ENCODE measurements around the gene FXYD6. TPM values are rescaled to one million over a fixed set of nuclear protein-coding genes. Genes with fewer than 3 reads are reported as not detected.

FXYD6 gene
- total and polyA plus RNA-seq, 9 donors: 119 to 445 (median 264) TPM

GRCh38 chr11:117831661-117832415 is 44.6 kb downstream of the FXYD6 start:
- Histone ChIP-seq H3K36me3 (no peaks in the 10 kb centered on the region), H3K27ac (no peak overlapping the region), H3K4me1 (ENCODE audit: insufficient read depth) (peaks cover 11% of the 10 kb centered on the region), H3K27me3 (no peaks in the 10 kb centered on the region), H3K4me3 (no peak overlapping the region), H3K9me3 (no peaks in the 10 kb centered on the region)
- DNase-seq: peak in 3 of 5 donors; percentile 11 to 32 (median 18)
- WGBS, 3 donors: 75 to 93% (median 78%) methylated on average over 5 to 7 of the region's 7 CpGs
- TF ChIP-seq CTCF (IDR thresholded peaks at IDR 0.05): no peak
- TF ChIP-seq POLR2A (IDR thresholded peaks at IDR 0.05): no peak
- TF ChIP-seq EP300 (IDR thresholded peaks at IDR 0.05): no peak
- intact Hi-C loops (cut with DNase I): no loop called here

GRCh38 chr11:117830674-117831351 is 45.6 kb downstream of the FXYD6 start:
- H3K4me1 ChIP-seq (ENCODE audit: insufficient read depth): peaks cover 11% of the 10 kb centered on the region
- WGBS, 3 donors: 54 to 60% (median 58%) methylated on average over 5 to 6 of the region's 6 CpGs
- no peaks in the 10 kb centered on the region for H3K27me3 ChIP-seq
- H3K36me3 ChIP-seq: no peaks in the 10 kb centered on the region
- intact Hi-C loops (cut with DNase I): no loop called here
- H3K9me3 ChIP-seq: no peaks in the 10 kb centered on the region
- H3K27ac ChIP-seq: no peak overlapping the region
- no peak for TF ChIP-seq EP300 (IDR thresholded peaks at IDR 0.05)
- no peak for TF ChIP-seq POLR2A (IDR thresholded peaks at IDR 0.05)
- no peak for TF ChIP-seq CTCF (IDR thresholded peaks at IDR 0.05)
- no peak overlapping the region for H3K4me3 ChIP-seq
- peak in 3 of 5 donors; percentile 12 to 32 (median 13) for DNase-seq

- Histone ChIP-seq H3K4me1 (ENCODE audit: insufficient read depth) (peaks cover 16% of the 10 kb centered on the region), H3K9me3 (no peaks in the 10 kb centered on the region), H3K27me3 (no peaks in the 10 kb centered on the region), H3K36me3 (no peaks in the 10 kb centered on the region), H3K27ac (no peak overlapping the region), H3K4me3 (no peak overlapping the region)
- DNase-seq: peak in 3 of 5 donors; percentile 14 to 31 (median 15)
- WGBS, 3 donors: 80 to 84% (median 84%) methylated on average over 14 of the region's 14 CpGs
- TF ChIP-seq EP300 (IDR thresholded peaks at IDR 0.05) (no peak), CTCF (IDR thresholded peaks at IDR 0.05) (no peak)
- intact Hi-C loops (cut with DNase I): no loop called here
Observed at GRCh38 chr11:117830072-117830471, 46.4 kb downstream of the FXYD6 start.

GRCh38 chr11:117829369-117829725 is 47.1 kb downstream of the FXYD6 start:
- Histone ChIP-seq H3K27me3 (no peaks in the 10 kb centered on the region), H3K4me3 (no peak overlapping the region), H3K4me1 (ENCODE audit: insufficient read depth) (peaks cover 22% of the 10 kb centered on the region), H3K27ac (peak overlapping the region; percentile 26 to 32), H3K9me3 (no peaks in the 10 kb centered on the region), H3K36me3 (no peaks in the 10 kb centered on the region)
- peak in 3 of 5 donors; percentile 18 to 44 (median 23) for DNase-seq
- intact Hi-C loops (cut with DNase I): no loop called here
- TF ChIP-seq POLR2A (IDR thresholded peaks at IDR 0.05) (no peak), EP300 (IDR thresholded peaks at IDR 0.05) (no peak), CTCF (IDR thresholded peaks at IDR 0.05) (no peak)
- 54 to 72% (median 66%) methylated on average over 7 of the region's 7 CpGs for WGBS, 3 donors
